Uterus (tissue), 4 donors: ENCODE results near the gene SERPINB2. TPM values are rescaled to one million over a fixed set of nuclear protein-coding genes. Genes with fewer than 3 reads are reported as not detected.

ENCODE experiments used
- DNase-seq, 2 donors: peaks; one replicate each; pipeline ENCODE4 v3.0.0-alpha.2; 2019 to 2020
- H3K27ac ChIP-seq, 2 donors: fragments of 200-600 bp; sonication (generic); 1 replicate in 1 of 2; 2 replicates in 1 of 2; pipeline ENCODE4 v1.5.1; 2016 to 2018
- H3K27me3 ChIP-seq, 2 donors: fragments of 200-600 bp; sonication (generic); one replicate each; pipeline ENCODE4 v1.5.1; 2018 to 2019; ENCODE audit warnings: control low read depth in 1 of 2
- H3K36me3 ChIP-seq, 2 donors: fragments of 200-600 bp; sonication (generic); one replicate each; pipeline ENCODE4 v1.5.1; 2019; ENCODE audit warnings: control low read depth in 1 of 2
- H3K4me1 ChIP-seq, 2 donors: fragments of 200-600 bp; sonication (generic); one replicate each; pipeline ENCODE4 v1.5.1; 2018 to 2019; ENCODE audit warnings: control low read depth in 1 of 2
- H3K4me3 ChIP-seq, 2 donors: fragments of 200-600 bp; sonication (generic); 1 replicate in 1 of 2; 2 replicates in 1 of 2; pipeline ENCODE4 v1.5.1; 2018 to 2019; ENCODE audit warnings: mild to moderate bottlenecking in 1 of 2
- H3K9me3 ChIP-seq, 2 donors: fragments of 200-600 bp; sonication (generic); one replicate each; pipeline ENCODE4 v1.5.1; 2019; ENCODE audit warnings: control low read depth in 1 of 2
- POLR2A ChIP-seq, 2 donors: fragments of 450-650 bp; IDR thresholded peaks; one replicate each; pipeline ENCODE4 v1.6.1; 2016; ENCODE audit warnings: antibody characterized with exemption in 2 of 2, mild to moderate bottlenecking in 1 of 2, moderate library complexity in 1 of 2
- intact Hi-C: fragments of 100-400 bp; cut with DNase I; formaldehyde crosslinking; loops from one replicate; pipeline ENCODE4 v1.15.1; 2023; ENCODE audit warnings: low total_unique reads
- total RNA-seq, 4 donors: library from RNA; depleted of rRNA in 3 of 4; stranded (reverse); fragments of >200 nt in 3 of 4; gene quantifications; one replicate each; pipeline versions ENCODE4 v1.1.0 to v1.2.4, GENCODE V29; 2014 to 2023
- TF ChIP-seq, protein P1 (sequence below), 4 experiments: fragments of 200-600 bp in 2 of 4; fragments of 450-650 bp in 2 of 4; sonication (generic) in 2 of 4; IDR thresholded peaks; one replicate each; pipeline ENCODE4 v1.5.1; 2016 to 2019; ENCODE audit warnings: antibody characterized with exemption in 4 of 4, mild to moderate bottlenecking in 2 of 4, moderate library complexity in 1 of 4
- donor health status: DM: yes; HTN: yes; CAD: no.

Gene SERPINB2, protein sequence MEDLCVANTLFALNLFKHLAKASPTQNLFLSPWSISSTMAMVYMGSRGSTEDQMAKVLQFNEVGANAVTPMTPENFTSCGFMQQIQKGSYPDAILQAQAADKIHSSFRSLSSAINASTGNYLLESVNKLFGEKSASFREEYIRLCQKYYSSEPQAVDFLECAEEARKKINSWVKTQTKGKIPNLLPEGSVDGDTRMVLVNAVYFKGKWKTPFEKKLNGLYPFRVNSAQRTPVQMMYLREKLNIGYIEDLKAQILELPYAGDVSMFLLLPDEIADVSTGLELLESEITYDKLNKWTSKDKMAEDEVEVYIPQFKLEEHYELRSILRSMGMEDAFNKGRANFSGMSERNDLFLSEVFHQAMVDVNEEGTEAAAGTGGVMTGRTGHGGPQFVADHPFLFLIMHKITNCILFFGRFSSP
- total RNA-seq: 1 to 10 TPM in 1 of 4 donors, under 1 TPM in 1, not detected in 2; 0.55 to 8.2 TPM

DNA sequence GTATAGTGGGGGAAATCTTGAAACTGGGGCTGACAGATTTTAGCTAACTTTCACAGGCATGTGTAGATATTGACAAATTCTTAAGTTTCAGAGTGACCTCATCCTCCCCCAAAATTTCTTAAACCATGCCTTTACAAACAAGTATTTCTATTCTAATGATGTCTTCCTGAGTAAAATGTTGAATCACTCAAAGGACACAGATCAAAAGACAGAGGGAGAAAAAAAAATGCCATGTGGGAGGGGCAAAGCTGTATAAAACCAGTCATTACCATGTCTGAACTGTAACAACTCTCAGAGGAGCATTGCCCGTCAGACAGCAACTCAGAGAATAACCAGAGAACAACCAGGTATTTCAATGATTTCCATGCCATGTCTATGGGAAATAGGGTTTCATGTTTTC lies at the start of gene SERPINB2:
Gene SERPINB2, plus strand, starts transcription at position 282 of the 400 bp plus-strand sequence. CDS start 3,740 bp downstream, outside the sequence.
- H3K4me3 ChIP-seq: no peak within 1 kb of the TSS
- no peak for DNase-seq
- no peaks in the 10 kb centered on the region for H3K27me3 ChIP-seq
- intact Hi-C loops: no loop called here
- TF ChIP-seq, protein P1, sequence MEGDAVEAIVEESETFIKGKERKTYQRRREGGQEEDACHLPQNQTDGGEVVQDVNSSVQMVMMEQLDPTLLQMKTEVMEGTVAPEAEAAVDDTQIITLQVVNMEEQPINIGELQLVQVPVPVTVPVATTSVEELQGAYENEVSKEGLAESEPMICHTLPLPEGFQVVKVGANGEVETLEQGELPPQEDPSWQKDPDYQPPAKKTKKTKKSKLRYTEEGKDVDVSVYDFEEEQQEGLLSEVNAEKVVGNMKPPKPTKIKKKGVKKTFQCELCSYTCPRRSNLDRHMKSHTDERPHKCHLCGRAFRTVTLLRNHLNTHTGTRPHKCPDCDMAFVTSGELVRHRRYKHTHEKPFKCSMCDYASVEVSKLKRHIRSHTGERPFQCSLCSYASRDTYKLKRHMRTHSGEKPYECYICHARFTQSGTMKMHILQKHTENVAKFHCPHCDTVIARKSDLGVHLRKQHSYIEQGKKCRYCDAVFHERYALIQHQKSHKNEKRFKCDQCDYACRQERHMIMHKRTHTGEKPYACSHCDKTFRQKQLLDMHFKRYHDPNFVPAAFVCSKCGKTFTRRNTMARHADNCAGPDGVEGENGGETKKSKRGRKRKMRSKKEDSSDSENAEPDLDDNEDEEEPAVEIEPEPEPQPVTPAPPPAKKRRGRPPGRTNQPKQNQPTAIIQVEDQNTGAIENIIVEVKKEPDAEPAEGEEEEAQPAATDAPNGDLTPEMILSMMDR (IDR thresholded peaks at IDR 0.05): no peak
- TF ChIP-seq POLR2A (IDR thresholded peaks at IDR 0.05): no peak
- no peaks in the 10 kb centered on the region for H3K4me1 ChIP-seq
- H3K36me3 ChIP-seq: no peaks in the 10 kb centered on the region
- H3K9me3 ChIP-seq: no peaks in the 10 kb centered on the region
- no peak within 1 kb of the TSS for H3K27ac ChIP-seq

DNA sequence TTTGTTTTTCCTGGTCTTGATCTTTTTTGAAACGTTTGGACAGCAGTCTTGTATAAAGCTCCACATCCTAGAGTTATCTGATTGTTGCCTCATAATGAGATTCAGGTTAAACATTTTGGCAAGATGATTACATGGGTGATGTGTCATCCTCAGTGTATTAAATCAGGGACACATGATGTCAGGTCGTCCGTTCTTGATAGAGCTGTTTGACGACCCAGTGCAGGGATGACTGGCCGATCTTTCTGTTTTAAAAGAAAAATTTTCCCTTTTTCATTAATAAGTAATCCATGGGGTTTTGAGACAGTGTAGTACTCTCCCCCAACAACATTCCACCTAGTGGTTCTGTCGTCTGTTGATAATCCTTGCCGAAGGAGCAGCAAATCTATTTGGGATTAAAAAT lies 44.5 kb upstream of the SERPINB2 start:
- Histone ChIP-seq H3K9me3 (no peaks in the 10 kb centered on the region), H3K4me3 (no peak overlapping the region), H3K27me3 (no peaks in the 10 kb centered on the region), H3K4me1 (no peaks in the 10 kb centered on the region), H3K27ac (no peak overlapping the region), H3K36me3 (no peaks in the 10 kb centered on the region)
- DNase-seq: no peak
- intact Hi-C loops: no loop called here
- TF ChIP-seq, protein P1 (IDR thresholded peaks at IDR 0.05): no peak
- TF ChIP-seq POLR2A (IDR thresholded peaks at IDR 0.05): no peak

DNA sequence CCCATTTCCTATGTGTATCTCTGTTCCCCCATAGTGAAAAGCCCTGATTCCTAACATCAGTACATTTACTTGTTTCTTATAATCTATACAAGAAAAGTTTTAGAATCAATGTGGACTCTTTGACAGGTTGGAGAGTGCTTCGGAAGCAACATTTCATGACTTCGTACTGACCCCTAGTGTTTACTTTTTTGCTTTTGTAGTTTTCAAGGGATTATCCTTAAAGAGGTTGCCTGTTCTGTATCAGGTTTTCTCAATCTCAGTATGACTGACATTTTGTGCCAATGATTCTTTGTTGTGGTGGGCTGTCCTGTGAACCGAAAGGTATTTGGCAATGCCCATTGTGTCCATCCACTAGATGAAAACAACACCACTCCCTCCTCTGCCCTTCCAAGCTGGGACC lies 43.3 kb upstream of the SERPINB2 start:
- Histone ChIP-seq H3K9me3 (no peaks in the 10 kb centered on the region), H3K4me1 (no peaks in the 10 kb centered on the region), H3K27ac (no peak overlapping the region), H3K27me3 (no peaks in the 10 kb centered on the region), H3K36me3 (no peaks in the 10 kb centered on the region), H3K4me3 (no peak overlapping the region)
- DNase-seq: no peak
- intact Hi-C loops: no loop called here
- TF ChIP-seq POLR2A (IDR thresholded peaks at IDR 0.05): no peak
- TF ChIP-seq, protein P1 (IDR thresholded peaks at IDR 0.05): peak in 1 of 4 experiments; percentile 19

DNA sequence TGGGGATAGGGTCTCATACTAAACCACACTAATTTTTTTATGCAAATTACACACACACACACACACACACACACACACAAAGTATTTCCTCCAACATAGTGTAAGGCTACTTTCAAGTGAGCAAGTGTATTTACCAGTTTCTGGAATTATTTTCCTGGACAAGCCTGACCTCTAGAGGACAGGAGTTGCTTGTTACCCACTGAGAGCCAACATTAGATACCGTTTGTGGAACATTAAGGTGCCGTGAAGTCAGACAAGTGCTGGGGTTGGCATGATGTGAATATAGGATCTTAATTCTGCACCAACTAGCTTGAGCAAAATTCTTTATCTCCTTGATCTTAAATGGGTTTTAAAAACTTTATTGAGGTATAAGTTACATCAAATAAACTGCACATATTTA lies 39.3 kb upstream of the SERPINB2 start:
- intact Hi-C loops: no loop called here

DNA sequence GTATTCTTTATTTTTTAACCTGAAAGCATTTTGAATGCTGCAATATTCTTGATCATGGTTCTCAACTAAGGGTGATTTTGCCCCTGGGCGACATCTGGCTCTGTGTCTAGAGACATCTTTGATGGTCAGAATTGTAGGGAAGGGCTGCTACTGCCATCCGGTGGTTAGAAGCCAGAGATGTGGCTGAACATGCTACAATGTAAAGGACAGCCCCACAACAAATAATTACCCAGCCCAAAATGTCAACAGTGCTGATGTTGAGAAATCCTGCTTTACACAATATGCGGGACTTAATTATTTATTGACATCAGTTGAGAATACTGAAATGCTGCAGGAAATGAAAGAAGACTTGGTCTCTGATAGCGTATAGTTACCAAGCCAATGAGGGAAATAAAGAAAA lies 37.5 kb upstream of the SERPINB2 start:
- Histone ChIP-seq H3K4me3 (no peak overlapping the region), H3K27me3 (no peaks in the 10 kb centered on the region), H3K36me3 (no peaks in the 10 kb centered on the region), H3K4me1 (no peaks in the 10 kb centered on the region), H3K27ac (no peak overlapping the region), H3K9me3 (no peaks in the 10 kb centered on the region)
- intact Hi-C loops: no loop called here
- TF ChIP-seq POLR2A (IDR thresholded peaks at IDR 0.05): no peak
- TF ChIP-seq, protein P1 (IDR thresholded peaks at IDR 0.05): no peak
- no peak for DNase-seq

More for the DNA sequence above, 39.3 kb upstream of the SERPINB2 start:
- Histone ChIP-seq H3K36me3 (no peaks in the 10 kb centered on the region), H3K27me3 (no peaks in the 10 kb centered on the region), H3K4me3 (no peak overlapping the region), H3K9me3 (no peaks in the 10 kb centered on the region), H3K27ac (no peak overlapping the region), H3K4me1 (no peaks in the 10 kb centered on the region)
- TF ChIP-seq, protein P1 (IDR thresholded peaks at IDR 0.05): peak; percentile 27 to 36 (median 34)
- TF ChIP-seq POLR2A (IDR thresholded peaks at IDR 0.05): no peak
- no peak for DNase-seq
